Neural progenitor cell (in vitro differentiated cells): ENCODE results near the gene SLC25A11. TPM values are rescaled to one million over a fixed set of nuclear protein-coding genes. Genes with fewer than 3 reads are reported as not detected.

ENCODE experiments used
- DNase-seq: peaks from one replicate; pipeline ENCODE4 v3.0.0-alpha.2; 2016; ENCODE audit warnings: low spot score
- H2AFZ ChIP-seq: fragments of 200-600 bp; sonication (generic); replicated peaks from 2 replicates; pipeline ENCODE4 v1.6.1; 2016; ENCODE audit warnings: antibody characterized with exemption
- H3F3A ChIP-seq: fragments of 200-600 bp; sonication (generic); 2 replicates; pipeline ENCODE4 v1.6.1; 2016; ENCODE audit warnings: antibody characterized with exemption, low read depth
- H3K27ac ChIP-seq: fragments of 200-600 bp; sonication (generic); 2 replicates; pipeline ENCODE4 v1.5.1; 2016; ENCODE audit warnings: mild to moderate bottlenecking
- H3K27me3 ChIP-seq: fragments of 200-600 bp; sonication (generic); 2 replicates; pipeline ENCODE4 v1.6.1; 2016; ENCODE audit warnings: mild to moderate bottlenecking, moderate library complexity
- H3K36me3 ChIP-seq: fragments of 200-600 bp; sonication (generic); 2 replicates; pipeline ENCODE4 v1.5.1; 2016
- H3K4me1 ChIP-seq: fragments of 200-600 bp; sonication (generic); 2 replicates; pipeline ENCODE4 v1.6.1; 2016; ENCODE audit warnings: mixed run types
- H3K4me2 ChIP-seq: fragments of 200-600 bp; sonication (generic); 2 replicates; pipeline ENCODE4 v1.6.1; 2016
- H3K4me3 ChIP-seq: fragments of 200-600 bp; sonication (generic); 2 replicates; pipeline ENCODE4 v1.5.1; 2016
- H3K79me2 ChIP-seq: fragments of 200-600 bp; sonication (generic); 2 replicates; pipeline ENCODE4 v1.6.1; 2016; ENCODE audit warnings: low read depth
- H3K9ac ChIP-seq: fragments of 200-600 bp; sonication (generic); 2 replicates; pipeline ENCODE4 v1.6.1; 2016
- H3K9me3 ChIP-seq: fragments of 200-600 bp; sonication (generic); 2 replicates; pipeline ENCODE4 v1.5.1; 2016; ENCODE audit warnings: low read depth
- H4K20me1 ChIP-seq: fragments of 200-600 bp; sonication (generic); 2 replicates; pipeline ENCODE4 v1.6.1; 2016; ENCODE audit warnings: low read depth
- H3K27ac Mint-ChIP-seq: 3 replicates; pipeline ENCODE4 v1.8.0; 2021; ENCODE audit warnings: mixed read lengths
- H3K27me3 Mint-ChIP-seq: 2 replicates; pipeline ENCODE4 v1.8.0; 2022; ENCODE audit warnings: low read depth, mild to moderate bottlenecking, inconsistent platforms, moderate library complexity, mixed read lengths; ENCODE audit not compliant: insufficient read depth
- H3K36me3 Mint-ChIP-seq: 3 replicates; pipeline ENCODE4 v1.8.0; 2021; ENCODE audit warnings: mixed read lengths
- H3K4me1 Mint-ChIP-seq: 3 replicates; pipeline ENCODE4 v1.8.0; 2021; ENCODE audit warnings: mixed read lengths
- H3K4me3 Mint-ChIP-seq: 3 replicates; pipeline ENCODE4 v1.8.0; 2021; ENCODE audit warnings: mild to moderate bottlenecking, moderate library complexity, mixed read lengths
- H3K9me3 Mint-ChIP-seq: 3 replicates; pipeline ENCODE4 v1.8.0; 2020; ENCODE audit warnings: mixed read lengths
- EZH2 ChIP-seq: fragments of 200-600 bp; sonication (generic); IDR thresholded peaks from 2 replicates; pipeline ENCODE4 v1.6.1; 2017; ENCODE audit warnings: antibody characterized with exemption, mild to moderate bottlenecking, moderate library complexity
- EZH2phosphoT487 ChIP-seq: fragments of 200-600 bp; sonication (generic); IDR thresholded peaks from 2 replicates; pipeline ENCODE4 v1.6.1; 2017; ENCODE audit warnings: antibody characterized with exemption
- total RNA-seq: library from RNA; depleted of rRNA; stranded (reverse); fragments of >200 nt; gene quantifications from 2 replicates; pipeline ENCODE4 v1.2.3, GENCODE V29; 2015; ENCODE audit warnings: low replicate concordance
- TF ChIP-seq, protein P1 (sequence below): fragments of 200-600 bp; sonication (generic); IDR thresholded peaks from 2 replicates; pipeline ENCODE4 v1.5.1; 2017; ENCODE audit warnings: antibody characterized with exemption, mild to moderate bottlenecking

The SLC25A11 gene
- total RNA-seq, 1 donor from 2014 or later = 35.3 TPM

- Histone ChIP-seq H3K9ac (no peak overlapping the region), H3K9me3 (no peaks in the 10 kb centered on the region), H3K4me2 (peak overlapping the region; percentile 95), H3K79me2 (peaks cover 35% of the 10 kb centered on the region), H3K27ac (no peak overlapping the region), H2AFZ (no peak overlapping the region), H3F3A (peaks cover 31% of the 10 kb centered on the region), H3K27me3 (peaks cover 12% of the 10 kb centered on the region), H3K4me3 (peak overlapping the region; percentile 65), H4K20me1 (peaks cover 40% of the 10 kb centered on the region), H3K36me3 (no peaks in the 10 kb centered on the region), H3K4me1 (peaks cover 14% of the 10 kb centered on the region)
- H3K27ac Mint-ChIP-seq = no peak overlapping the region
- H3K9me3 Mint-ChIP-seq = peaks cover 7% of the 10 kb centered on the region
- peaks cover 23% of the 10 kb centered on the region for H3K36me3 Mint-ChIP-seq
- H3K27me3 Mint-ChIP-seq = peaks cover 8% of the 10 kb centered on the region
- TF ChIP-seq EZH2 (no peak), EZH2phosphoT487 (no peak)
- TF ChIP-seq, protein P1, sequence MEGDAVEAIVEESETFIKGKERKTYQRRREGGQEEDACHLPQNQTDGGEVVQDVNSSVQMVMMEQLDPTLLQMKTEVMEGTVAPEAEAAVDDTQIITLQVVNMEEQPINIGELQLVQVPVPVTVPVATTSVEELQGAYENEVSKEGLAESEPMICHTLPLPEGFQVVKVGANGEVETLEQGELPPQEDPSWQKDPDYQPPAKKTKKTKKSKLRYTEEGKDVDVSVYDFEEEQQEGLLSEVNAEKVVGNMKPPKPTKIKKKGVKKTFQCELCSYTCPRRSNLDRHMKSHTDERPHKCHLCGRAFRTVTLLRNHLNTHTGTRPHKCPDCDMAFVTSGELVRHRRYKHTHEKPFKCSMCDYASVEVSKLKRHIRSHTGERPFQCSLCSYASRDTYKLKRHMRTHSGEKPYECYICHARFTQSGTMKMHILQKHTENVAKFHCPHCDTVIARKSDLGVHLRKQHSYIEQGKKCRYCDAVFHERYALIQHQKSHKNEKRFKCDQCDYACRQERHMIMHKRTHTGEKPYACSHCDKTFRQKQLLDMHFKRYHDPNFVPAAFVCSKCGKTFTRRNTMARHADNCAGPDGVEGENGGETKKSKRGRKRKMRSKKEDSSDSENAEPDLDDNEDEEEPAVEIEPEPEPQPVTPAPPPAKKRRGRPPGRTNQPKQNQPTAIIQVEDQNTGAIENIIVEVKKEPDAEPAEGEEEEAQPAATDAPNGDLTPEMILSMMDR = no peak
- no peak for DNase-seq
- H3K4me3 Mint-ChIP-seq = no peak overlapping the region
- H3K4me1 Mint-ChIP-seq = peaks cover 34% of the 10 kb centered on the region
Observed at GRCh38 chr17:4969551-4970173, 29.8 kb upstream of the SLC25A11 start.

GRCh38 chr17:4969047-4969550, 29.3 kb upstream of the SLC25A11 start:
- peaks cover 38% of the 10 kb centered on the region for H3K79me2 ChIP-seq
- H3K4me3 ChIP-seq = peak overlapping the region; percentile 65
- H3K27ac ChIP-seq = no peak overlapping the region
- H3K4me1 Mint-ChIP-seq = peaks cover 34% of the 10 kb centered on the region
- TF ChIP-seq EZH2phosphoT487 (no peak), EZH2 (no peak)
- TF ChIP-seq, protein P1 = no peak
- no peak overlapping the region for H3K4me3 Mint-ChIP-seq
- peak overlapping the region; percentile 95 for H3K4me2 ChIP-seq
- H3K9me3 Mint-ChIP-seq = peaks cover 7% of the 10 kb centered on the region
- H3K27me3 Mint-ChIP-seq = peaks cover 8% of the 10 kb centered on the region
- H3K9me3 ChIP-seq = no peaks in the 10 kb centered on the region
- no peak for DNase-seq
- no peak overlapping the region for H2AFZ ChIP-seq
- peaks cover 40% of the 10 kb centered on the region for H4K20me1 ChIP-seq
- peaks cover 23% of the 10 kb centered on the region for H3K36me3 Mint-ChIP-seq
- H3K9ac ChIP-seq = peak overlapping the region; percentile 43
- peaks cover 31% of the 10 kb centered on the region for H3F3A ChIP-seq
- peaks cover 14% of the 10 kb centered on the region for H3K4me1 ChIP-seq
- H3K36me3 ChIP-seq = no peaks in the 10 kb centered on the region
- H3K27ac Mint-ChIP-seq = no peak overlapping the region
- peaks cover 7% of the 10 kb centered on the region for H3K27me3 ChIP-seq

- Histone ChIP-seq H3K4me1 (peaks cover 14% of the 10 kb centered on the region), H3K9ac (peak overlapping the region; percentile 43), H2AFZ (peak overlapping the region; percentile 35), H3F3A (peaks cover 31% of the 10 kb centered on the region), H3K4me3 (peak overlapping the region; percentile 65), H4K20me1 (peaks cover 39% of the 10 kb centered on the region), H3K79me2 (peaks cover 38% of the 10 kb centered on the region), H3K27ac (peak overlapping the region; percentile 73), H3K36me3 (no peaks in the 10 kb centered on the region), H3K9me3 (no peaks in the 10 kb centered on the region), H3K27me3 (peaks cover 7% of the 10 kb centered on the region), H3K4me2 (peak overlapping the region; percentile 95)
- peaks cover 8% of the 10 kb centered on the region for H3K27me3 Mint-ChIP-seq
- peaks cover 7% of the 10 kb centered on the region for H3K9me3 Mint-ChIP-seq
- peaks cover 23% of the 10 kb centered on the region for H3K36me3 Mint-ChIP-seq
- no peak overlapping the region for H3K27ac Mint-ChIP-seq
- DNase-seq = peak; percentile 60
- no peak for TF ChIP-seq EZH2phosphoT487
- TF ChIP-seq, protein P1 = no peak
- TF ChIP-seq EZH2 = no peak
- no peak overlapping the region for H3K4me3 Mint-ChIP-seq
- H3K4me1 Mint-ChIP-seq = peaks cover 32% of the 10 kb centered on the region
Observed at GRCh38 chr17:4968486-4969046, 28.7 kb upstream of the SLC25A11 start.
